Glutamatergic neuron (in vitro differentiated cells): ENCODE data around the gene MRPL28. TPM values are rescaled to one million over a fixed set of nuclear protein-coding genes. Genes with fewer than 3 reads are reported as not detected.

Experiments used
- DNase-seq: peaks from one replicate; pipeline ENCODE4 v3.0.0; 2022
- H3K27ac Mint-ChIP-seq: one replicate; pipeline ENCODE4 v1.8.0; 2020; ENCODE audit warnings: mild to moderate bottlenecking, mixed read lengths, inconsistent platforms; ENCODE audit not compliant: unreplicated experiment
- H3K27me3 Mint-ChIP-seq: one replicate; pipeline ENCODE4 v1.8.0; 2020; ENCODE audit warnings: mild to moderate bottlenecking, moderate library complexity, mixed read lengths, inconsistent platforms; ENCODE audit not compliant: unreplicated experiment
- H3K36me3 Mint-ChIP-seq: one replicate; pipeline ENCODE4 v1.8.0; 2020; ENCODE audit warnings: mild to moderate bottlenecking, mixed read lengths, inconsistent platforms; ENCODE audit not compliant: unreplicated experiment
- H3K4me1 Mint-ChIP-seq: one replicate; pipeline ENCODE4 v1.8.0; 2020; ENCODE audit warnings: mild to moderate bottlenecking, low read depth, mixed read lengths, inconsistent platforms; ENCODE audit not compliant: unreplicated experiment
- H3K4me3 Mint-ChIP-seq: one replicate; pipeline ENCODE4 v1.8.0; 2020; ENCODE audit warnings: mild to moderate bottlenecking, mixed read lengths, inconsistent platforms; ENCODE audit not compliant: unreplicated experiment
- H3K9me3 Mint-ChIP-seq: one replicate; pipeline ENCODE4 v1.8.0; 2020; ENCODE audit warnings: mild to moderate bottlenecking, moderate library complexity, mixed read lengths, inconsistent platforms; ENCODE audit not compliant: unreplicated experiment
- CTCF ChIP-seq: fragments of 200-600 bp; sonication (generic); IDR thresholded peaks from one replicate; pipeline ENCODE4 v1.5.0; 2021; ENCODE audit not compliant: partially characterized antibody, unreplicated experiment
- total RNA-seq: library from RNA; stranded (reverse); fragmentation: NEBNext Ultra II Directional; extraction: Animal tissue kit (Norgen Biotek cat#: 25700); gene quantifications from one replicate; pipeline ENCODE4 v1.2.1, GENCODE V29; 2021; ENCODE audit not compliant: unreplicated experiment

The MRPL28 gene
- total RNA-seq, 1 donor from 2014 or later, result 69.6 TPM

- Mint-ChIP-seq H3K4me1 (peaks cover 1% of the 10 kb centered on the region), H3K27ac (no peak overlapping the region), H3K9me3 (peaks cover 5% of the 10 kb centered on the region), H3K4me3 (no peak overlapping the region), H3K27me3 (peaks cover 4% of the 10 kb centered on the region), H3K36me3 (no peaks in the 10 kb centered on the region)
- no peak for TF ChIP-seq CTCF
- DNase-seq, result no peak
Measured at GRCh38 chr16:375927-376816, 5.8 kb upstream of the MRPL28 start.

GRCh38 chr16:375212-375611 lies 4.9 kb upstream of the MRPL28 start:
- no peak overlapping the region for H3K4me3 Mint-ChIP-seq
- TF ChIP-seq CTCF, result no peak
- H3K27ac Mint-ChIP-seq, result no peak overlapping the region
- no peaks in the 10 kb centered on the region for H3K36me3 Mint-ChIP-seq
- H3K9me3 Mint-ChIP-seq, result peaks cover 8% of the 10 kb centered on the region
- H3K4me1 Mint-ChIP-seq, result peaks cover 4% of the 10 kb centered on the region
- no peak for DNase-seq
- peaks cover 9% of the 10 kb centered on the region for H3K27me3 Mint-ChIP-seq

GRCh38 chr16:374616-374926 lies 4.2 kb upstream of the MRPL28 start:
- Mint-ChIP-seq H3K4me1 (peaks cover 4% of the 10 kb centered on the region), H3K36me3 (no peaks in the 10 kb centered on the region), H3K4me3 (no peak overlapping the region), H3K9me3 (peaks cover 6% of the 10 kb centered on the region), H3K27ac (no peak overlapping the region), H3K27me3 (peaks cover 9% of the 10 kb centered on the region)
- TF ChIP-seq CTCF, result no peak
- DNase-seq, result no peak

GRCh38 chr16:373848-374615 lies 3.7 kb upstream of the MRPL28 start:
- peaks cover 9% of the 10 kb centered on the region for H3K27me3 Mint-ChIP-seq
- H3K4me1 Mint-ChIP-seq, result peaks cover 4% of the 10 kb centered on the region
- H3K9me3 Mint-ChIP-seq, result peaks cover 8% of the 10 kb centered on the region
- no peak overlapping the region for H3K4me3 Mint-ChIP-seq
- no peaks in the 10 kb centered on the region for H3K36me3 Mint-ChIP-seq
- H3K27ac Mint-ChIP-seq, result no peak overlapping the region
- DNase-seq, result no peak
- TF ChIP-seq CTCF, result no peak
